HG03045 (cell line): ENCODE data around the gene RITA1.

Experiments
- ATAC-seq: cut with Tn5 transposase; IDR thresholded peaks from one replicate; pipeline ENCODE4 v1.9.1; 2021; ENCODE audit warnings: mild to moderate bottlenecking, moderate library complexity; ENCODE audit not compliant: unreplicated experiment

RITA1 gene

GRCh38 chr12:113152835-113153814, 32.4 kb upstream of the RITA1 start:
- peak; percentile 50 for ATAC-seq

GRCh38 chr12:113154351-113154973, 31.1 kb upstream of the RITA1 start:
- ATAC-seq = no peak

- no peak for ATAC-seq
Measured at GRCh38 chr12:113155060-113155459, 30.5 kb upstream of the RITA1 start.

- no peak for ATAC-seq
Measured at GRCh38 chr12:113155646-113156045, 29.9 kb upstream of the RITA1 start.

- ATAC-seq = no peak
Measured at GRCh38 chr12:113157218-113157859, 28.2 kb upstream of the RITA1 start.

GRCh38 chr12:113158439-113159203, 26.9 kb upstream of the RITA1 start:
- no peak for ATAC-seq

GRCh38 chr12:113159937-113160336, 25.6 kb upstream of the RITA1 start:
- ATAC-seq = no peak

- ATAC-seq = no peak
Measured at GRCh38 chr12:113161415-113162016, 24.0 kb upstream of the RITA1 start.

- no peak for ATAC-seq
Measured at GRCh38 chr12:113162102-113163029, 23.2 kb upstream of the RITA1 start.

- ATAC-seq = no peak
Measured at GRCh38 chr12:113163030-113163360, 22.5 kb upstream of the RITA1 start.

GRCh38 chr12:113164014-113164413, 21.5 kb upstream of the RITA1 start:
- no peak for ATAC-seq

- ATAC-seq = no peak
Measured at GRCh38 chr12:113165521-113166450, 19.7 kb upstream of the RITA1 start.

- ATAC-seq = no peak
Measured at GRCh38 chr12:113167868-113168267, 17.7 kb upstream of the RITA1 start.

- no peak for ATAC-seq
Measured at GRCh38 chr12:113169697-113170096, 15.8 kb upstream of the RITA1 start.

GRCh38 chr12:113170457-113170856, 15.1 kb upstream of the RITA1 start:
- no peak for ATAC-seq

- ATAC-seq = no peak
Measured at GRCh38 chr12:113170926-113171325, 14.6 kb upstream of the RITA1 start.

- ATAC-seq = no peak
Measured at GRCh38 chr12:113171543-113171942, 14.0 kb upstream of the RITA1 start.

GRCh38 chr12:113172185-113172584, 13.3 kb upstream of the RITA1 start:
- no peak for ATAC-seq
